Mucosa of gallbladder (tissue), 1 donor: ENCODE data around the gene LIG1. TPM values are rescaled to one million over a fixed set of nuclear protein-coding genes. Genes with fewer than 3 reads are reported as not detected.

Experiments
- DNase-seq: peaks from one replicate; pipeline ENCODE4 v3.0.0-alpha.2; 2020; ENCODE audit warnings: low spot score
- total RNA-seq: library from RNA; stranded (reverse); gene quantifications from one replicate; pipeline ENCODE4 v1.2.1, GENCODE V29; 2021
- donor health status: DM: no; HTN: no; CAD: no.

LIG1 gene
- total RNA-seq, result 22.6 TPM

- peak; percentile 91 for DNase-seq
Measured at GRCh38 chr19:48169939-48170803, at the start of gene LIG1, which contains the start of gene ZSWIM9. LIG1 (minus strand) TSS chr19:48170344; CDS start chr19:48165566, 4,778 bp downstream. ZSWIM9 (plus strand) TSS chr19:48170680; CDS start chr19:48171803, 1,123 bp downstream.

- no peak for DNase-seq
Measured at GRCh38 chr19:48218997-48219396, 48.9 kb upstream of the LIG1 start.

- DNase-seq, result no peak
Measured at GRCh38 chr19:48216933-48217332, 46.8 kb upstream of the LIG1 start.

GRCh38 chr19:48213959-48214358 lies 43.8 kb upstream of the LIG1 start:
- DNase-seq, result no peak

GRCh38 chr19:48210005-48210404 lies 39.9 kb upstream of the LIG1 start:
- no peak for DNase-seq

GRCh38 chr19:48206397-48207093 lies 36.4 kb upstream of the LIG1 start:
- DNase-seq, result no peak

GRCh38 chr19:48203794-48204628 lies 33.9 kb upstream of the LIG1 start:
- peak; percentile 95 for DNase-seq

GRCh38 chr19:48203222-48203793 lies 33.2 kb upstream of the LIG1 start:
- no peak for DNase-seq

- no peak for DNase-seq
Measured at GRCh38 chr19:48196933-48197665, 27.0 kb upstream of the LIG1 start.

- DNase-seq, result no peak
Measured at GRCh38 chr19:48196321-48196763, 26.2 kb upstream of the LIG1 start.

GRCh38 chr19:48194844-48195830 lies 25.0 kb upstream of the LIG1 start:
- no peak for DNase-seq

- DNase-seq, result no peak
Measured at GRCh38 chr19:48194041-48194843, 24.1 kb upstream of the LIG1 start.

GRCh38 chr19:48192750-48193149 lies 22.6 kb upstream of the LIG1 start:
- no peak for DNase-seq

- no peak for DNase-seq
Measured at GRCh38 chr19:48190885-48191284, 20.7 kb upstream of the LIG1 start.

GRCh38 chr19:48190288-48190884 lies 20.2 kb upstream of the LIG1 start:
- no peak for DNase-seq

- DNase-seq, result no peak
Measured at GRCh38 chr19:48186541-48186991, 16.4 kb upstream of the LIG1 start.

- DNase-seq, result no peak
Measured at GRCh38 chr19:48186015-48186414, 15.9 kb upstream of the LIG1 start.

GRCh38 chr19:48183356-48183755 lies 13.2 kb upstream of the LIG1 start:
- DNase-seq, result no peak
